Loucy (cell line): ENCODE data around the gene LMOD1.
"Not testable (repeated sequence)": the region's sequence is repeated elsewhere in the genome, so short reads cannot be mapped to it uniquely, and the experiment has no call there.

Experiments used
- H2AFZ ChIP-seq: fragments of 200-600 bp; sonication (generic); 2 replicates; pipeline ENCODE4 v1.6.0; 2016; ENCODE audit warnings: antibody characterized with exemption, mild to moderate bottlenecking, low read length, moderate library complexity
- H3F3A ChIP-seq: fragments of 200-600 bp; 2 replicates; pipeline ENCODE4 v1.6.0; 2016; ENCODE audit warnings: antibody characterized with exemption, low read depth, mild to moderate bottlenecking
- H3K27me3 ChIP-seq: fragments of 200-600 bp; sonication (generic); 2 replicates; pipeline ENCODE4 v1.6.1; 2014; ENCODE audit warnings: low read length, mild to moderate bottlenecking; ENCODE audit not compliant: insufficient read depth, poor library complexity, severe bottlenecking
- H3K36me3 ChIP-seq: fragments of 200-600 bp; sonication (generic); 2 replicates; pipeline ENCODE4 v1.6.1; 2016; ENCODE audit warnings: low read length; ENCODE audit not compliant: insufficient read depth
- H3K4me1 ChIP-seq: fragments of 200-600 bp; sonication (generic); 2 replicates; pipeline ENCODE4 v1.5.1; 2014; ENCODE audit warnings: low read length, mild to moderate bottlenecking; ENCODE audit not compliant: insufficient read depth, poor library complexity, severe bottlenecking
- H3K4me2 ChIP-seq: fragments of 200-600 bp; sonication (generic); 2 replicates; pipeline ENCODE4 v1.6.0; 2014; ENCODE audit warnings: antibody characterized with exemption, low read length, low read depth, mild to moderate bottlenecking; ENCODE audit not compliant: poor library complexity, severe bottlenecking
- H3K4me3 ChIP-seq: fragments of 200-600 bp; sonication (generic); 2 replicates; pipeline ENCODE4 v1.5.1; 2014; ENCODE audit warnings: low read length, mild to moderate bottlenecking, mixed read lengths; ENCODE audit not compliant: poor library complexity, severe bottlenecking
- H3K79me2 ChIP-seq: fragments of 200-600 bp; sonication (generic); 2 replicates; pipeline ENCODE4 v1.6.1; 2014; ENCODE audit warnings: low read length; ENCODE audit not compliant: insufficient read depth
- H3K9ac ChIP-seq: fragments of 200-600 bp; sonication (generic); 2 replicates; pipeline ENCODE4 v1.6.0; 2014; ENCODE audit warnings: mild to moderate bottlenecking, low read depth, low read length, moderate library complexity; ENCODE audit not compliant: poor library complexity, severe bottlenecking
- H3K9me2 ChIP-seq: fragments of 200-600 bp; sonication (generic); replicated peaks from 2 replicates; pipeline ENCODE4 v1.6.1; 2016; ENCODE audit warnings: low read depth, low read length, mixed read lengths
- H3K9me3 ChIP-seq: fragments of 200-600 bp; sonication (generic); 2 replicates; pipeline ENCODE4 v1.6.1; 2014; ENCODE audit warnings: mild to moderate bottlenecking, antibody characterized with exemption, low read length, low read depth; ENCODE audit not compliant: insufficient read depth
- H4K20me1 ChIP-seq: fragments of 200-600 bp; sonication (generic); 2 replicates; pipeline ENCODE4 v1.6.0; 2014; ENCODE audit warnings: antibody characterized with exemption, low read length, mild to moderate bottlenecking; ENCODE audit not compliant: insufficient read depth, poor library complexity, severe bottlenecking
- EZH2phosphoT487 ChIP-seq: fragments of 200-600 bp; IDR thresholded peaks from 2 replicates; pipeline ENCODE4 v1.6.1; 2018; ENCODE audit warnings: antibody characterized with exemption, mild to moderate bottlenecking, moderate library complexity, borderline replicate concordance
- TF ChIP-seq, protein P1 (sequence below): fragments of 200-600 bp; sonication (generic); conservative IDR thresholded peaks from 2 replicates; pipeline ENCODE4 v1.5.1; 2014; ENCODE audit warnings: mild to moderate bottlenecking, antibody characterized with exemption, low read length

Gene LMOD1

GRCh38 chr1:201964261-201964660 lies 17.9 kb upstream of the LMOD1 start:
- H3K4me1 ChIP-seq, result no peaks in the 10 kb centered on the region
- no peaks in the 10 kb centered on the region for H3K9me3 ChIP-seq
- no peak overlapping the region for H3K4me3 ChIP-seq
- no peak overlapping the region for H2AFZ ChIP-seq
- TF ChIP-seq, protein P1, sequence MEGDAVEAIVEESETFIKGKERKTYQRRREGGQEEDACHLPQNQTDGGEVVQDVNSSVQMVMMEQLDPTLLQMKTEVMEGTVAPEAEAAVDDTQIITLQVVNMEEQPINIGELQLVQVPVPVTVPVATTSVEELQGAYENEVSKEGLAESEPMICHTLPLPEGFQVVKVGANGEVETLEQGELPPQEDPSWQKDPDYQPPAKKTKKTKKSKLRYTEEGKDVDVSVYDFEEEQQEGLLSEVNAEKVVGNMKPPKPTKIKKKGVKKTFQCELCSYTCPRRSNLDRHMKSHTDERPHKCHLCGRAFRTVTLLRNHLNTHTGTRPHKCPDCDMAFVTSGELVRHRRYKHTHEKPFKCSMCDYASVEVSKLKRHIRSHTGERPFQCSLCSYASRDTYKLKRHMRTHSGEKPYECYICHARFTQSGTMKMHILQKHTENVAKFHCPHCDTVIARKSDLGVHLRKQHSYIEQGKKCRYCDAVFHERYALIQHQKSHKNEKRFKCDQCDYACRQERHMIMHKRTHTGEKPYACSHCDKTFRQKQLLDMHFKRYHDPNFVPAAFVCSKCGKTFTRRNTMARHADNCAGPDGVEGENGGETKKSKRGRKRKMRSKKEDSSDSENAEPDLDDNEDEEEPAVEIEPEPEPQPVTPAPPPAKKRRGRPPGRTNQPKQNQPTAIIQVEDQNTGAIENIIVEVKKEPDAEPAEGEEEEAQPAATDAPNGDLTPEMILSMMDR, result no peak
- no peak for TF ChIP-seq EZH2phosphoT487
- H3K9ac ChIP-seq, result no peak overlapping the region
- H3K9me2 ChIP-seq, result no peaks in the 10 kb centered on the region
- peaks cover 9% of the 10 kb centered on the region for H3K79me2 ChIP-seq
- peaks cover 8% of the 10 kb centered on the region for H4K20me1 ChIP-seq
- H3K27me3 ChIP-seq, result no peaks in the 10 kb centered on the region
- H3F3A ChIP-seq, result no peaks in the 10 kb centered on the region
- peaks cover 57% of the 10 kb centered on the region for H3K36me3 ChIP-seq
- H3K4me2 ChIP-seq, result no peak overlapping the region

DNA sequence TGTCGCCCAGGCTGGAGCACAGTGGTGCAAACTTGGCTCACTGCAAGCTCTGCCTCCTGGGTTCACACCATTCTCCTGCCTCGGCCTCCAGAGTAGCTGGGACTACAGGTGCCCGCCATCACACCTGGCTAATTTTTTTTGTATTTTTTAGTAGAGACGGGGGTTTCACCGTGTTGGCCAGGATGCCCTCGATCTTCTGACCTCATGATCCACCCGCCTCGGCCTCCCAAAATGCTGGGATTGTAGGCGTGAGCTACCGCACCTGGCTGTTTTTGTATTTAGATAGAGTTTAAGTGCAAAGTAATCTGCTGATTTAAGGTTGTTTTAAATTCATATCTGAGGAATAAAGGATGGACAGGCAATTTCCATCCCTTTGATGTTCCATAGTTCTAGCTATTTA lies 16.0 kb upstream of the LMOD1 start:
- not testable (repeated sequence) for H3K4me3 ChIP-seq, H3K9me3 ChIP-seq, H3K9me2 ChIP-seq, H3K4me2 ChIP-seq, H3K9ac ChIP-seq, H3F3A ChIP-seq, H2AFZ ChIP-seq, H4K20me1 ChIP-seq, H3K4me1 ChIP-seq, H3K27me3 ChIP-seq
- Histone ChIP-seq H3K36me3 (peaks cover 57% of the 10 kb centered on the region), H3K79me2 (peaks cover 25% of the 10 kb centered on the region)

GRCh38 chr1:201958348-201958747 lies 12.0 kb upstream of the LMOD1 start:
- Histone ChIP-seq H3K4me3 (no peak overlapping the region), H3K9me3 (no peaks in the 10 kb centered on the region), H3K9ac (no peak overlapping the region), H2AFZ (no peak overlapping the region), H3K4me1 (peaks cover 19% of the 10 kb centered on the region), H3K9me2 (no peaks in the 10 kb centered on the region), H3K4me2 (no peak overlapping the region), H3K27me3 (no peaks in the 10 kb centered on the region), H4K20me1 (peaks cover 19% of the 10 kb centered on the region), H3K36me3 (peaks cover 31% of the 10 kb centered on the region; the same call in 1 of the 2 replicates), H3F3A (no peaks in the 10 kb centered on the region), H3K79me2 (peaks cover 51% of the 10 kb centered on the region)
- TF ChIP-seq, protein P1, result no peak
- TF ChIP-seq EZH2phosphoT487, result no peak

- no peaks in the 10 kb centered on the region for H3F3A ChIP-seq
- H3K9me3 ChIP-seq, result no peaks in the 10 kb centered on the region
- H3K9ac ChIP-seq, result peak overlapping the region; percentile 96
- H3K4me1 ChIP-seq, result peaks cover 19% of the 10 kb centered on the region
- H4K20me1 ChIP-seq, result peaks cover 19% of the 10 kb centered on the region
- peak overlapping the region; percentile 98 for H3K4me2 ChIP-seq
- TF ChIP-seq EZH2phosphoT487, result no peak
- TF ChIP-seq, protein P1, result no peak
- no peaks in the 10 kb centered on the region for H3K9me2 ChIP-seq
- peaks cover 46% of the 10 kb centered on the region for H3K79me2 ChIP-seq
- peak overlapping the region; percentile 92 for H2AFZ ChIP-seq
- peaks cover 11% of the 10 kb centered on the region; the same call in 1 of the 2 replicates for H3K36me3 ChIP-seq
- no peaks in the 10 kb centered on the region for H3K27me3 ChIP-seq
- H3K4me3 ChIP-seq, result peak overlapping the region; percentile 99
These were observed 9.4 kb upstream of the LMOD1 start for GRCh38 chr1:201955729-201956143.
